ENCODE data around the gene DDX11.

- TF ChIP-seq CTCF (IDR thresholded peaks at IDR 0.05; ENCODE audit: low read depth, low read length, poor library complexity, severe bottlenecking) (no peak), EZH2phosphoT487 (IDR thresholded peaks at IDR 0.05; ENCODE audit: borderline replicate concordance, low read length) (no peak)
Measured at GRCh38 chr12:31041033-31041564, 32.6 kb upstream of the DDX11 start.

Measured in DOHH2 (cell line).